Measurements from ENCODE around the gene ASTN1.

The ASTN1 gene

DNA sequence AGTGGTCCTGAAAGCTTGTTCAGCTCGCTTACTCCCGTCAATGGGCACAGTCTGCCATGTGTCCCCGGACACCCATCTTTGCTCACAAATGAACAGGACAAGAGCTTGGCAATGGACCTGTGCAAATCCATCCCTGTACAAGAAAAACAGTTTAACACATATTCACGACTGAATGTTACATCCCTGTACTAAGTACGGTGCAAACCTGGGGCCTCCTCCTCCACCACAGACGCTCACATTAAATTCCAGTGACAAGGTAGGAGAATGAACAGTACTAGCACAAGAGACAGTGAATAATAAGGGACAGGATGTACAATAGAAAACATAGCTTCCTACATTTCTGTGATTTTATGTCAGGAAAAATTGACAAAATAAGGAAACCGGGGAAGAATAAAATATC, 187.7 kb downstream of the ASTN1 start:
- no peak for DNase-seq

DNA sequence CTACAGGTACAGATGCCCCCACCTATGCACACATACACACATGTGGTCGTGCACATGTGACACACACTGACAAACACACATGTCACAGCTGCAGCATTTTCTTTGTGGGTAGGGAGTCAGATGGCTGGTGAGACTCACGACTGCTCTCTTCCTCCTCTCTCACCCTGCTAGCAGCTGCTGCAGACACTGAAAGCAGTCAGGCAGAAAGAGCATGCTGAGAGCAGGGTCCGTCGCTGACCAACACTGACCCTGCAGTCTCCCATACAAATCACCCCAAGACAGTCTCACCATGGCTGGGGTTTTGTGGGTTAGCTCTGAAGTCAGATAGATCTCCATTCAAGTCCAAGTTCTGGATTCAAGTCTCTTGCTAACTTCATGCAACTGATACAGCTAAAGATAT, 188.3 kb downstream of the ASTN1 start:
- DNase-seq: no peak

DNA sequence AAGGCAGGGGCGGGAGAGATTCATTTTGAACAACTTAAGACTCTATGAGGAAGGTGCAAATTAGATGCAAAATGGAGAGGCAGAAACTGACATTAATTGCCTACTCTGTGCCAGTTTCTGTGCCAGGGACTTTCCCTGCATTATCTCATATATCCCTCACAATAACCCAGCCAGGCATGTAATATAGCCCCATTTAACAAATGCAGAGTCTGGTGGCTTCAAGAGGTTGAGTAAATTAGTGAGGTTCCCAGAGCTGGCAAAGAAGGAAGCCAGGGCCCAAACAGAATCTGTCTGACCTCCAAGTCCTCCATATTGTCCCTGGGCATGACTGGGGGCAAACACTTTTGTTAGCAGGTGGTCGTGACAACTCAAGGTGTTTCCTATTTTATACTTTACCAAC, 199.8 kb downstream of the ASTN1 start:
- DNase-seq: no peak

DNA sequence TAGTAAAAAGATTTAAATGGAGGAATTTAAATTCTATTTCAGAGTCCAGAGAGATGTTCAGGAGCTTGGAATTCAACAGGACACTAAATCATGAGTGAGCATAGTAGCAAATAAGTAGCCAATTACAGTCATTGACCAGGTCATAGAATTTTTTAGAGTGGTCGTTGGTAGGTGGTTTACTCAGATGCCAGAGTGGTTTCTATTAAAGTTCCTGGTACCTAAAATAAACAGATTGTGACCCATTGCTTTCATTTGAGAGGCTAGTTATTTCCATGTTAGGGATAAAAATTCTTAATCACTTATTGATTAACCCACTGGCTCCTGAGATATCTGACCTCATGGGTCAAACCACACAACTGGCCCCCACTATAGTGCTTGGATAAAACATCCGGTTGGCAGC, 201.3 kb downstream of the ASTN1 start:
- no peak for DNase-seq

DNA sequence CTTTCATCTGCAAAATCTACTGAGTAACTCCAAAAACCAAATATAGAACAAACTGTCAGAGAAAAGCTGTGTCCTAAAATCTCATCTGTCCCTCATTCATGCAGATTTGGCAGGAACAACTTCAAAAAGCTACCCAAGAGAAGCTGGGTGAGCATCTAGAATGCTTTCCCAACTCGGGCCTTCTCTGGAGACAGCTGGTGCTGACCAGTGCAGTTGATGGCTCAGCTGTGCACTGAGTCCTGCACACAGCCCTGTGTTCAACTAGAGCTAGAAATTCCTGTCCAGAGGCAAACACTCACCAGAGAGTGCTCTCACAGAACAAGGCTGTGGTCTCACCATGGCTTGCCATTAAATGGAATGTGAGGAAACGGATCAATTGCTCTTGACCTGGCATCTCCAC, 202.8 kb downstream of the ASTN1 start:
- no peak for DNase-seq

DNA sequence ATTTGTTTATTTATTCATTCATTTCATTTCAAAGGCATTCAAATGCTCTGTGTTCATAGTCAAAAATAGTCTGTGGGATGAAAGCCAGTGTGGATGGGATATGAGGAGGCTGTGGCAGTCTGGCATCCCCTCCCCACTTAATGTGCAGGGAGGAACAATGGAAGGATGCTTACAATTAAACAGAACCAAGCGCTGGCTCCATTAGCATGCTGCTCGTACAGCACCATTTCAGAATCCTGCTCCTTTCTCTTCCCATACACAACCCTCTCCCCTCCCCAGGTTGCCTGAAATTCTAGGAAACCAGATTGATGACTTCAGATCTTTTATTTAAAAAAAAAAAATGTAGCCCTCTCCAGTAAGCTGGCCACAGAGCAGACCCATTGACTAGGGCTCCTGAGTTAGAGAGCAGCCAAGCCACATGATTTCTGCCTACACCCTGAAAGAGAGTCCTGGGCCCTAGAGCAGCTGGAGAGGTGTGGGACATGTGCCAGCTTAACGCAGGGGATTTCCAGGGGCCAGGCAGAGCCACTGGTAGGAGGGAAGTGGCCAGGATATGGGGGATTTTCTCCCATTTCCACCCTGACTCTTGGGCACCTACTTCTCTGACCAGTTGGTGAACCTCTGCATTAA, 205.2 kb downstream of the ASTN1 start:
- DNase-seq: no peak

DNA sequence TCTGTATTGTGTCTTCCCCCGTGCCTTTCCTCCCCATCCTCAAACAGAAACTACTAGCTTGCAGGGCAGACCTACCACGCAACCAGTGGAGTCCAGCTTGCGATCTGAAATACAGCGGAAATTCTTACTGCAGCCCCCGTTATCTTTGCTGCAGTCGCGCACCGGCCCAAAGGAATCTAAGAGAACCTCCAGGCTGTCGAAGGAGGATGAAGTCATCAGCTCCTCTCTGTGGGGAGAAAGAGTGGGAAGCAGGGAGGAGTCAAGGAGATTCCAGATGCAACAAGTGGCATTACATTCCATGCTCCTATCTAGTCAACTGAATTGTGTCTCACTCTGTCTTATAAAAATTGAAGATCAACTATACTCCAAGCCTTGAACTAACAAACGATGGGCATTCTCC, 206.9 kb downstream of the ASTN1 start:
- DNase-seq: no peak

DNA sequence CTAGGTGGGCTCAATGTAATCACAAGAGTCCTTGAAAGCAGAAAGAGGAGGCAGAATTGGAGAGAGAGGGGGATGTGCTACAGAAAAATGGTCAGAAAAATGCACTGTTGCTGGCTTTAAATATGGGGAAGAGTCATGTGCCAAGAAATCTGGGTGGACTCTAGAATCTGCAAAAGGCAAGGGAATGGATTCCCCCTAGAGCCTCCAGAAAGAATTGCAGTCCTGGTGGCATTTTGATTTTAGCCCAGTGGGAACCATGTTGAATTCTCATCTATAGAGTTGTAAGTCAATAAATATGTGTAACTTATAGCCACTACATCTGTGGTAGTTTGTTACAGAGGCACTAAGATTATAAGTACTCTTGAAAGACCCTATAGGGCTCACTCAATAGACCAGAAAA, 210.3 kb downstream of the ASTN1 start:
- DNase-seq: no peak

DNA sequence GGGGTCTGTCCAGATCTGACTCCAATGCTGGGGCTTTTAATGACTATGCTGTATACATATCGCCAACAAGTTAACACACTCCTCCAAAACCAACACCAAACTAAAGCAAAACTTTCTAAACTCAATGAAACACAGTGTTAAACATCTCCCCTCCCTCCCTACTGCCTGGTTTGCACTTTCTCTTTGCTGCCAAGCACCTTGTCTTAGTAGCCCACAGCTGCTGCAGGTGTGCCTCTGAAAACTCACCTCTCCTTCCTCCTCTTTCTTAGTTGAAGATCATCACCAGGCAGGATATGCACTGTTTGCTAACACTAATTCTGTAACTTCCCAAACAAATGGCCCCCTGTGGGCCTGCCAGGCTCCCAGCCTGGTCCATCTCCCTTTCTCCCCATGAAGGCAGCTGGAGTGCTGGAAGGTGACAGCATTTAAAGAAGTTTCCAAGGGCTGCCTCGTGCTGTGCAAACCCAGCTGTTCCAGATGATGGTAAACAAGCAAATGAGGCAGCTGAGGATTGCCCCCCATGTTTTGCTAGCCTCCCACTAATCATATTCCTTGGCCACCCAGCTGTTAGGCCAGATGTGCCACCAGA, 213.7 kb downstream of the ASTN1 start:
- DNase-seq: no peak

DNA sequence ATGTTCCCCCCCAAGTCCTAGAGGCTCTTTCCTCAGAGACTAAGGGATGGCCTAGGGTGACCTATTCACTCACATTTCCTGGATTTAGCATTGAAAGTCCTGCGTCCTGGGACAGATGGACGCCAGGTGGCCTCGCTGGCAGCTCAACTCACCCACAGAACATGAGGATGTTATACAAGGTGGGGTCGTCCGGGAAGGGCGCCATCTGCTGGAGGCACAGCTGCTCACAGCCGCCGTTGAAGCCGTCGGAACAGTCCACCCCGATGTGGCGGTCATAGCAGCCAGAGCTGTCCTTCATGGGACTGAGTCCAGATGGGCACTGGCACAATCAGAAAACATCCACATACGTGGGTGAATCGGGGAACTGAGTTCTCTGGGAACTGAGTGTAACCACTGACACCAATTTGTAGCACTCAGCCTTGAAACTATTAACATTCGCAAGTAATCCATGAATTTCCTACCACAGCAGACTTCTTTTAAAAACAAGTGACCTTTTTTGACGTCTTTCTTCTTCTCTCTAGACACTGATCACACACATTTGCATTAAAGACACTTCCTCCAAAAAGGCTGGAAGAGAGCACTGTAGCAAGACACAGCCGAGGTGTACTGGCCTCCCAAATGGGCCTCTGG, 215.4 kb downstream of the ASTN1 start:
- DNase-seq: peak; percentile 26

DNA sequence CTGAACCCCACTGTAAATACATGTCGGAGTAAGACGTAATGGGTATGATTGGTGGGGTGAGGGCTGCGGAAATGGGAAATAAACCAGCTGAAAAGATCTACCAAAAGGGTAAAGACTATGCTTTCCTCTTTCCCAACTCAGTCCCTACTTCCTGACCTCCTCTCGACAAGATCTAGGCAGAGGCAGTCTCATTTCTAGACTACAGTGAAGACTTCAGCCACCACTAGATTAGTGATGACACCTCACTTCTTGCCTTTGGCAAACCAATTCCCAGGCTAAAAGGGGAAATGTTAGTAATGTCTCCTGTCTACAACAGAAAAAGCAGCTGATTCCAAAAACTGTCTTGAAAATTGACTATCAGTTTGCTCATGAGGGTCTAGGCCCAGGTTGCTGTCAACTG, 219.9 kb downstream of the ASTN1 start:
- DNase-seq: no peak

DNA sequence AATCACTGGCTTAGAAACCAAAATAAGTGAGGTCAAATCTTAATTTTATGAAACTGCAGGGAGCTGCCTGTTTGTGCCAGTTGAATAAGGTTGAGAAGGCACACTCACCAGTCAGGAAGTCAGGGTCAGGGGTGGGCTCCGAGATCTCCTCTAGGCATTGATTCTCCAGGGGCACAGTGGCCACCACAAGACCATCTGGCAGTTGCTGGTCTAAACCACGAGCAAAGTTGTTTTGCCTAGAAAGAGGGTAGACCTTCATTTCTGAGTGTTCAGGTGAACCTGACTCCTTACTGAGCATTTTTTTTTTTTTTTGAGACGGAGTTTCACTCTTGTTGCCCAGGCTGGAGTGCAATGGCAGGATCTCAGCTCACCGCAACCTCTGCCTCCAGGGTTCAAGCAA, 220.7 kb downstream of the ASTN1 start:
- no peak for DNase-seq

DNA sequence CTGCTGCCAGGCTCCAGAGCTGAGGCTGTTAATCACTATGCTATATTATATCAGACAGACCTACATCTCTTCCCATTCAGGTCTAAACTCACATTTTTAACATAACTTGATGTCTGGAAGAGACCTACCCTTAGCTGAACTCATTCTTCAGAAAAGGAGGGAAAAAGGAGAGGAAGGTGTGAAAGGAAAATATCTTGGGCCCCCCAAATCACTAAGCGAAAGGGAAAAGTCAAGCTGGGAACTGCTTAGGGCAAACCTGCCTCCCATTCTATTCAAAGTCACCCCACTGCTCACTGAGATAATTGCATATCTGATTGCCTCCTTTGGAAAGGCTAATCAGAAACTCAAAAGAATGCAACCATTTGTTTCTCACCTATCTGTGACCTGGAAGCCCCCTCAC, 222.2 kb downstream of the ASTN1 start:
- DNase-seq: no peak

DNA sequence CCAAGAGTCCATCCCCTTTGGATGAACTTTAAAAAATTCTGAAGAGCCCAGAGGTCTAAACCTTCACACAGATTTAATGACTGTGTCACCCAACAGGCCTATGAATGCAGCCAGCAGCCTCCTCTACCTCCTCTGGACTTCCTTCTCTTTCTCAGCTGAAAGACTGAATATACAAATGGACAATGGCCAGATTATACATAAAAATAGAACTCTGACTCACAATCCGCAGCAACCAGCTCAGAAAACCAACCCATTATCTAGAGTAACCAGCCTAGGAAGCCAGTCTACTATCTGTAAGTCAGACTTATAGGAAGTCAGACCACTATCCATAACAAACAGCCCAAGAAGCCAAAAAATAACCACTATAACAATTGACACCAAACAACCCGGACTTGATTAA, 224.5 kb downstream of the ASTN1 start:
- no peak for DNase-seq

DNA sequence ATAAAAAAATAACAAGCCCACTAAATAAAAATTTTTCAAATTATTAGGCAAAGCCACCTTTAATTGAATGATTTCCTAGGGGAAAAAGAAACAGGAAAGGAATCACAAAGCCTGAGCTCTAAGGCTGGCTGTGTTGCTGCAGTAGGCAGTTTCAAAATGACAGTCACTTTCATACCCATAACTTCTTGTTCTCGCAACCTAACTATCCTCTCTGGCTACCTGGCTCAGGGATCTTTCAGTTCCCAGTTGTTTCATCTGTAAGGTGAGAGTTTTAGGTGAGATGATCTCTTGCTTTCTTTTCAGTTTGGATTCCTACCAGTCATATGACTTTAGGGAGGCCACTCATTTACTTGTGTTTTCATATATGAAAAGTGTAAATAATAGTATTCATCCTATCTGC, 226.1 kb downstream of the ASTN1 start:
- DNase-seq: no peak

DNA sequence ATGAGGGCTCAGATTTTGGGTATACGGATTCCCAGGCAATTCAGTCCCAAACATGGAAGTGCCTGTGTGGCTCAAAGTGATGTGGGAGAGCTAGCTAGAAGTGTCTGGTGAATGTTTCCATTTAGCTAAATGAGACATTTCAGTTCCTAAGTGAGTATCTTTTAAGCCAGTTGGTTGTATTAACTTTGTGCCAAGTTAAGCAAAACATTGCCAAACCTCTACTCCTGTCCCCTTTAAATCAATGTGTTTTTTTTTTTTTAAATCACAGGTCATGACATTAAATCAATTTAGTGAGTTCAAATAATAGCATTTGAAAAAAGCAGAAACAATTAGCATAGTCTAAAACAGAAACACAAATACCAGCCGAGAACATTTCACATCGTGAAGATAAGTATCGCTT, 230.1 kb downstream of the ASTN1 start:
- DNase-seq: no peak

DNA sequence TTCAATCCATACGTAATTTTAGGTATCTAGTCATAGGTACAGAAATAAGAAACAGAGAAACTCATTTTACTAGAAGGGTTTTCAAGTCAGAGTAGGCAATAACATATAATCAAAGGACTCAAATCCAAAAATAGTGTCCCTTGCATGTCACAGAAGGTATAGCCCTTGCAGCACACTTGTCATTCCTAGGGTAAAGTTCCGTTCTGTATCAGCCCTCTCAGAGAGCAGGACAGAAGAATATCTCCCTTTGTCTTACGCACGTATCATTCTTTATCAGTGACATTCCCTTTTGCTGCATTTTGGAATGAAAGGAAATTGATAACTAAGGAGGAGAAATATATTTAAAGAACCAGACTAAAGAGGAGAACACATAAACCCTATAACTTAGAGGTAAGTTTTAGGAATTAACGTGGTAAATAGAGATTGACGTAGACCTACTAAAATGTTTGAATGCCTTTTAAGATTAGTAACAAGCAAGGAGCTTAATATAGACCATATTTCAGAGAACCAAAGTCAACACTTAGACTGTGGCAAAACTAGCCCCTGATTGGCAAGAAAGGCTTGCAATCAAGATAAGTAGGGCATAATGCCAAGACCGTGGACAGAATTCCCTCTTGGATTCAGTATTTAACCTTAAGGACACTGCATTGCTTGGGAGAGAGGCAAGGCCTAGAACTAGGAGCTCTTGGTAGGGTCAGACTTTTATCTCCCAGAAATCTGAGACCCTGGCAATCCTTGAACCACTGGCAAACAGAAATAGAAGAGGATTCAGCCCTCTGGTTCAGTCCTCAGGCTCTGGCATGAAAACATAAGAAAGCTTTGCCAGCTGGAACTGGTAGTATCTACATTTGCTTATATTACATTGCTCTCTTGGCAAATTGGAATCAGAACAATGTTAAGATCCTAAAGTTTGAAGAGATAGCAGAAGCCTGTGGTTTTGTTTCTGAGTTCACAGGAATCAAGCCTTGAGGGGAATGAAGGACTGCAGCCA, 232.1 kb downstream of the ASTN1 start:
- no peak for DNase-seq

DNA sequence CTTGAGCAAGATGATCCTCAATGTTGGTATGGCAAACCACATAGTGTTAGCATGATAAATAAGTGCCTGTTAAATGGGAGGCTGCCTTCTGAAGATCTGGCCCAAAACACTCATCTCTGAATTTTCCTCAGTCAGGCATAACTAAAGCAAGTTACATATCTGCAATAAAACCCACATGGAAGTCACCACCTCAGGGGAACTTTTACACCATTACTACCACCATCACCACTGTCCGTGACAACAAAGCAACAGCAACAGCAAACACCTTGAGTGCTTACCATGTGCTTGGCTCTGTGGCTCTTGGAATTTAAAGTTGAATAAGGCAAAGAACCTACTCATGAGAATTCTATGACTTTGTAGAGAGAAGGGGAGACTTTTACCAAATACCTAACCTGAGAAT, 233.0 kb downstream of the ASTN1 start:
- no peak for DNase-seq

DNA sequence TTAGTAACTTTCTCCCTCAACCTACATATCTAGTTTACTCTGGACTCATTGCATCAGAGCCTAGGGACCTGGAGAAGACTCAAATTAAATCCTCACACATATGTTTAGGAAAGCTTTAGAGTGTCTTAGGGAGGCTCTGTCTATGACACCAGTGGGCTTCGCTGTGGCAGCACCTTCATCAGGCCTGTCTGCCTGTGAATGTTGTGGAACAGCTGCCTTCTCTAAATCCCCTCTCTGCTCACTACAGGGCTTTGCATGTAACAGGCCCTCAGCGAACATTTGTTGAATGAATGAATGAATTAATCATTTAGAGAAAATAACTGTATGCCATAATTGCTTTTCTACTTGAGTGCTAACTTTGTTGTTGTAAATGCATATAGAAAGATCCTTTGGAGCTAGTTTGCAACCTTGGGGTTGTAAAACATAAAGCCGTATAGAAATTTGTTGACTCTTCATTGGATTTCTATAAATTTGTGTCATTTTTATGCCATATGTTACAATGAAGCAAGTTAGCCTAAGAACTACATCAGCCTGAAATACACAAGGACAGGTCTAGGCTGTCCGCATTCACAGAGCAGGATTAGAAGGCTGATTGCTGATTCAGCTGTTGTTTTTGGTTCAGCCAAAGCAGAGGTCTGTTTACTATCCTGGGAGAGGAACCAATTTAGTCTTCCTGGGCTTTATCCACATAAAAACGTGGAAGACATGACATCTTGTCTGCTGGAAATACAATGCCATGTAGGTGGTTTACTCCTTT, 238.0 kb downstream of the ASTN1 start:
- no peak for DNase-seq

DNA sequence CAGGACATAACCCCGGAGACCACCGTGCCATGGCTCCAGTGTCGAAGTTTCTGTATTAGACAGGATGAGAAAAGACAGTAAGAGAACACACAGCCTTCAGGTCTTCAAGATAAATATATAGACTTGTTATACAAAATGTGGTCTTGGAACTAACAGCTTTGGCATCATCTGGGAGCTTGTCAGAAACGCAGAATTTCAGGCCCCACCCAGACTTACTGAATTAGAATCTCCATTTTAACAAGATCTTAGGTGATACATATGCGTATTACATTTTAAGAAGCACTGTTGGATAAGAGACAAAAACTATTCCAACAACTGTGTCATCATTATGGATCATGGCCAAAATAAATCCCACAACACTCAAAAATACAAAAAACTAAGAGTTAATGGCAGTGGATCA, 239.3 kb downstream of the ASTN1 start:
- DNase-seq: no peak

DNA sequence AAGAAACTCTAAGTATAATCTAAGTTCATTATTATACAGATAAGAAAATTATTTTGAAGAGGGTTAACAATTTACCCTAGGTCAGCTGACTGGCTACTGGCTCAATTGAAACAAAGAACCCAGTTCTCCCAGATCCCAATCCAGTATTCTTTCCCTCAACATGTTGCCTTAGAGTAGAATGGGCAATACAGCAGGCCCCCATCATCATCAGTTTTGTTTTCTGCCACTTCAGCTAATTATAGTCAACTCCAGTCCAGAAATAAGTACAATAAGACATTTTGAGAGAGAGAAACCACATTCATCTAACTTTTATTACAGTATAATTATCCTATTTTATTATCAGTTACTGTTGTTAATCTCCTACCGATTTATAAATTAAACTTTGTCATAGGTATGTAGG, 241.2 kb downstream of the ASTN1 start:
- no peak for DNase-seq

DNA sequence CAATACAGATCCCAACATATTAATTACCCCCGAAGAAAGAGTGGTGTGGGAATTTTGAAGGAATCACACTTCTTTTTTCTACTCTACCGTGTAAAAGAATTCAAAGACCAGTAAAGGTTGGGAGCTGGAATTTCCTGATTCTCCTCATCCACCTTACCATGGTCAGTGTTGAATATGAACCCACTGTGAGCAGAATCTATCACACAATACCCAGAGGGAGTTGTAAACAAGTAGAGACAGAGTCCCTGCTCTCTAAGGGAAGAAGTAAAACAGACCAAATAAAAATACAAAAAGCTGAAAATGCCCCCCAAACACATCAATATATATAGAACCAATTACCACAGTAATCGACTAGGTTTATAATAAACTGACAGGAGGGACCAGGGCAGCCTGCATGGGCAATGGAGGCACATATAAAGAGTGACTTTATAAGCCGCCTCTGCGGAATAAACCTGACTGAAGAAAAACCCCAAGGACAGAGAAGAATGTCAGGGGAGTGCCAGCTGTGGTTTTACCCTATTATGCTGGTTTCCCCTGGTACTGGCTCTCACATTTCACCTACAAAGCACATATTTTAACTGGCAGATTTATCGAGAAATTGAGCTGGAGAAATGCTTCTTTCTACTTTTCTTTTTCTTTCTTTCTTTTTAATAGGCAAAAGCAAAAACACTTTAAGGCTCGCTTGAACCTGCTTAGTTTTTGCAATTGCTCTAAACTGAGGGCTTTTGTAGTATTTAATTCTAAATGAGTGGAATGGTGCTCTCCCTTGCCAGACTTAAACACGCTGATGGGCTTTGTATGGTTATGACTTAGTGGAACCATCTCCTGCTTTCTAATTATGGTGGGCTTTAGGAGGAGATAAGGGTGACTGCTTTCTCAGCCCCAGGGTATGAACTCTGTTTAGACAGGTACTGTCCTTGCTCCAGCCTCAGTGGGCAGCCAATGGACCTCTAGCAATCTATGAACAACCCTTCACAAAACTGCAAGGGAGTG, 244.8 kb downstream of the ASTN1 start:
- no peak for DNase-seq
